HCT116 (cell line): ENCODE measurements around the gene COL5A2. TPM values are rescaled to one million over a fixed set of nuclear protein-coding genes. Genes with fewer than 3 reads are reported as not detected.

Experiments used
- ATAC-seq: fragments of 200-7000 bp; cut with Tn5 transposase; 2 replicates; pipeline ENCODE4 v1.9.1; 2020; ENCODE audit warnings: mild to moderate bottlenecking, moderate library complexity
- BruUV-seq: library from RNA; stranded (reverse); fragments of 400-500 nt; replicated peaks from 2 replicates; lab custom pipeline; 2021; lab: Mats Ljungman, UMichigan
- CTCF ChIA-PET: fragments of 300-600 bp; sonication (Branson Sonifier 250); formaldehyde crosslinking; loops from one replicate; lab custom pipeline; 2021; ENCODE audit warnings: antibody characterized with exemption; lab: Charles Lee
- POLR2A ChIA-PET: fragments of 300-600, 350-600 bp; sonication (Branson Sonifier 250); formaldehyde crosslinking; loops from one replicate; lab custom pipeline; 2021; ENCODE audit warnings: antibody characterized with exemption; lab: Charles Lee
- RAD21 ChIA-PET, 2 experiments: fragments of 300-600 bp; sonication (Branson Sonifier 250); formaldehyde crosslinking; loops; one replicate each; lab custom pipeline; 2023; ENCODE audit warnings: low total read pairs in 2 of 2; ENCODE audit not compliant: uncharacterized antibody in 2 of 2, unreplicated experiment in 2 of 2, low non-redundant PET in 1 of 2; lab: Charles Lee
- DNase-seq: peaks from one replicate; pipeline ENCODE4 v3.0.0-alpha.2; 2010; ENCODE audit warnings: low read depth, low spot score
- H2AFZ ChIP-seq: fragments of 200-600 bp; shearing (Covaris generic), sonication (generic); 2 replicates; pipeline ENCODE4 v1.6.1; 2017; ENCODE audit warnings: low read depth, mixed run types, mixed read lengths, antibody characterized with exemption, low read length; ENCODE audit not compliant: poor library complexity, severe bottlenecking
- H3K27ac ChIP-seq: 2 replicates; pipeline ENCODE4 v1.5.1; 2012; ENCODE audit warnings: low read depth, low read length
- H3K27me3 ChIP-seq: fragments of 200-600 bp; sonication (generic); 2 replicates; pipeline ENCODE4 v1.6.1; 2016; ENCODE audit warnings: mixed run types, low read length, mixed read lengths; ENCODE audit not compliant: insufficient read depth
- H3K36me3 ChIP-seq, 2 experiments: fragments of 200-500 bp in 1 of 2; fragments of 200-600 bp in 1 of 2; sonication (Bioruptor generic) in 1 of 2; sonication (generic) in 1 of 2; 2 replicates each; pipeline versions ENCODE4 v1.5.1 to v1.6.1; 2014 to 2016; ENCODE audit warnings: low read length in 2 of 2, inconsistent platforms in 1 of 2, mixed read lengths in 1 of 2, mixed run types in 1 of 2; ENCODE audit not compliant: insufficient read depth in 2 of 2, control insufficient read depth in 1 of 2
- H3K4me1 ChIP-seq, 2 experiments: fragments of 200-600 bp in 1 of 2; sonication (generic) in 1 of 2; 2 replicates each; pipeline versions ENCODE4 v1.5.1 to v1.6.1; 2012 to 2017; ENCODE audit warnings: low read length in 2 of 2, inconsistent platforms in 1 of 2, mild to moderate bottlenecking in 1 of 2, mixed read lengths in 1 of 2, mixed run types in 1 of 2, moderate library complexity in 1 of 2; ENCODE audit not compliant: insufficient read depth in 2 of 2, control insufficient read depth in 1 of 2
- H3K4me2 ChIP-seq: fragments of 200-600 bp; sonication (generic); 2 replicates; pipeline ENCODE4 v1.6.1; 2017; ENCODE audit warnings: mixed run types, low read length, mixed read lengths
- H3K4me3 ChIP-seq, 2 experiments: fragments of 200-600 bp in 1 of 2; sonication (generic) in 1 of 2; replicated peaks in 1 of 2; 2 replicates each; pipeline ENCODE4 v1.5.1; 2011 to 2016; ENCODE audit warnings: low read length in 2 of 2, control low read depth in 1 of 2, low read depth in 1 of 2, mild to moderate bottlenecking in 1 of 2, mixed read lengths in 1 of 2, mixed run types in 1 of 2
- H3K79me2 ChIP-seq: fragments of 200-600 bp; sonication (generic); 2 replicates; pipeline ENCODE4 v1.6.1; 2017; ENCODE audit warnings: mild to moderate bottlenecking, mixed run types, low read length, moderate library complexity, mixed read lengths; ENCODE audit not compliant: insufficient read depth
- H3K9ac ChIP-seq: fragments of 200-600 bp; sonication (generic); 2 replicates; pipeline ENCODE4 v1.6.1; 2016; ENCODE audit warnings: low read length, mixed read lengths
- H3K9me2 ChIP-seq: fragments of 200-600 bp; sonication (generic), shearing (Covaris generic); 2 replicates; pipeline ENCODE4 v1.6.1; 2017; ENCODE audit warnings: mixed run types, mild to moderate bottlenecking, moderate library complexity; ENCODE audit not compliant: insufficient read depth
- H3K9me3 ChIP-seq, 2 experiments: fragments of 200-500 bp in 1 of 2; fragments of 200-600 bp in 1 of 2; sonication (Bioruptor generic) in 1 of 2; sonication (generic) in 1 of 2; 2 replicates each; pipeline ENCODE4 v1.6.1; 2014 to 2017; ENCODE audit warnings: low read length in 2 of 2, mixed read lengths in 2 of 2, inconsistent platforms in 1 of 2, low read depth in 1 of 2, mild to moderate bottlenecking in 1 of 2, mixed run types in 1 of 2, moderate library complexity in 1 of 2; ENCODE audit not compliant: control insufficient read depth in 1 of 2, insufficient read depth in 1 of 2
- H4K20me1 ChIP-seq: fragments of 200-600 bp; sonication (generic), shearing (Covaris generic); 2 replicates; pipeline ENCODE4 v1.6.1; 2017; ENCODE audit warnings: mixed run types, mild to moderate bottlenecking, moderate library complexity; ENCODE audit not compliant: insufficient read depth
- CBX3 ChIP-seq: IDR thresholded peaks from 2 replicates; pipeline ENCODE4 v1.6.1; 2012; ENCODE audit warnings: low read depth
- CEBPB ChIP-seq: IDR thresholded peaks from 2 replicates; pipeline ENCODE4 v1.6.1; 2012; ENCODE audit warnings: low read depth
- EGR1 ChIP-seq: IDR thresholded peaks from 2 replicates; pipeline ENCODE4 v1.6.1; 2012; ENCODE audit warnings: low read depth
- ELF1 ChIP-seq: IDR thresholded peaks from 2 replicates; pipeline ENCODE4 v1.6.1; 2012; ENCODE audit warnings: low read depth, borderline replicate concordance
- EZH2 ChIP-seq: fragments of 200-600 bp; sonication (generic); IDR thresholded peaks from 2 replicates; pipeline ENCODE4 v1.6.1; 2017; ENCODE audit warnings: antibody characterized with exemption, mixed run types
- JUND ChIP-seq: IDR thresholded peaks from 2 replicates; pipeline ENCODE4 v1.6.1; 2012
- MAX ChIP-seq: IDR thresholded peaks from 2 replicates; pipeline ENCODE4 v1.6.1; 2012
- POLR2A ChIP-seq: IDR thresholded peaks from 2 replicates; pipeline ENCODE4 v1.7.0; 2011; ENCODE audit warnings: borderline replicate concordance; ENCODE audit not compliant: insufficient read depth, insufficient read length; ENCODE audit errors: extremely low read depth
- SIN3A ChIP-seq: IDR thresholded peaks from 2 replicates; pipeline ENCODE4 v1.6.1; 2012; ENCODE audit warnings: low read depth
- SRF ChIP-seq: IDR thresholded peaks from 2 replicates; pipeline ENCODE4 v1.6.1; 2012; ENCODE audit warnings: low read depth
- YY1 ChIP-seq: IDR thresholded peaks from 2 replicates; pipeline ENCODE4 v1.6.1; 2011; ENCODE audit warnings: low read length, low read depth, moderate library complexity, mild to moderate bottlenecking; ENCODE audit not compliant: insufficient replicate concordance; ENCODE audit errors: extremely low read depth
- ZBTB33 ChIP-seq: IDR thresholded peaks from 2 replicates; pipeline ENCODE4 v1.6.1; 2011; ENCODE audit warnings: mild to moderate bottlenecking, low read length, moderate library complexity; ENCODE audit not compliant: insufficient replicate concordance; ENCODE audit errors: extremely low read depth
- ZFX ChIP-seq: fragments of 450-650 bp; IDR thresholded peaks from 2 replicates; pipeline ENCODE4 v1.6.1; 2017
- intact Hi-C: fragments of 100-400 bp; cut with micrococcal nuclease; formaldehyde crosslinking; loops from 2 replicates; pipeline ENCODE4 v1.10.0; 2022
- total RNA-seq: library from RNA; stranded (reverse); gene quantifications from one replicate; pipeline ENCODE4 v1.2.1, GENCODE V29; 2021; ENCODE audit not compliant: unreplicated experiment

Gene COL5A2
- total RNA-seq, 1 experiment from 2014 or later: 2.3 TPM

- no peak for TF ChIP-seq JUND
- TF ChIP-seq EGR1: no peak
- TF ChIP-seq POLR2A: no peak
- ChIA-PET POLR2A (no interaction called here), CTCF (interaction anchor here (1.6 to 4.0 kb wide), 2 partner anchors 14 kb away, joined by 9 to 27 read pairs; no protein-coding TSS in a partner anchor), RAD21 (no interaction called here)
- Histone ChIP-seq H2AFZ (no peak overlapping the region), H3K27me3 (no peaks in the 10 kb centered on the region), H3K4me3 (no peak overlapping the region), H3K79me2 (no peaks in the 10 kb centered on the region), H3K9ac (no peak overlapping the region), H3K4me2 (no peak overlapping the region), H3K27ac (no peak overlapping the region), H3K9me2 (no peaks in the 10 kb centered on the region), H4K20me1 (no peaks in the 10 kb centered on the region), H3K4me1 (no peaks in the 10 kb centered on the region), H3K36me3 (no peaks in the 10 kb centered on the region), H3K9me3 (no peaks in the 10 kb centered on the region)
- DNase-seq (no peak), ATAC-seq (no peak)
- BruUV-seq: no TSS peak
- intact Hi-C loops: no loop called here
Measured at GRCh38 chr2:189128970-189129369, 50.6 kb downstream of the COL5A2 start.

- Histone ChIP-seq H3K27me3 (no peaks in the 10 kb centered on the region), H3K36me3 (no peaks in the 10 kb centered on the region), H3K4me3 (no peak overlapping the region), H3K4me1 (no peaks in the 10 kb centered on the region), H3K4me2 (no peak overlapping the region)
- ATAC-seq: no peak
- CTCF ChIA-PET: interaction anchor here (1.6 kb wide), 1 partner anchor 15 kb away, joined by 9 read pairs; no protein-coding TSS in a partner anchor
- TF ChIP-seq MAX (no peak), ELF1 (no peak), YY1 (no peak), EGR1 (no peak), CBX3 (no peak), SIN3A (no peak), POLR2A (no peak), ZBTB33 (no peak), SRF (no peak), EZH2 (no peak), CEBPB (no peak), ZFX (no peak)
- TF ChIP-seq, all 23 proteins: peak for 0
- no peaks in the 10 kb centered on the region for H3K9me3 ChIP-seq
- BruUV-seq: no TSS peak
- no peaks in the 10 kb centered on the region for H4K20me1 ChIP-seq
- H3K79me2 ChIP-seq: no peaks in the 10 kb centered on the region
- H3K9ac ChIP-seq: no peak overlapping the region
- ChIA-PET RAD21 (no interaction called here), POLR2A (no interaction called here)
- H2AFZ ChIP-seq: no peak overlapping the region
- DNase-seq: no peak
- intact Hi-C loops: no loop called here
- H3K9me2 ChIP-seq: no peaks in the 10 kb centered on the region
- H3K27ac ChIP-seq: no peak overlapping the region
Measured at GRCh38 chr2:189127756-189128155, 51.8 kb downstream of the COL5A2 start.
